Left ventricle myocardium inferior (tissue), 1 donor: ENCODE results near the gene NKAIN2. TPM values are rescaled to one million over a fixed set of nuclear protein-coding genes. Genes with fewer than 3 reads are reported as not detected.

Source experiments
- DNase-seq: peaks from one replicate; pipeline ENCODE4 v3.0.0-alpha.2; 2020
- H3K27ac ChIP-seq: fragments of 200-600 bp; replicated peaks from 2 replicates; pipeline ENCODE4 v1.8.0; 2021
- H3K27me3 ChIP-seq: fragments of 200-600 bp; 2 replicates; pipeline ENCODE4 v1.8.0; 2021; ENCODE audit warnings: low read depth
- H3K36me3 ChIP-seq: fragments of 200-600 bp; 2 replicates; pipeline ENCODE4 v1.8.0; 2021
- H3K4me1 ChIP-seq: fragments of 200-600 bp; 2 replicates; pipeline ENCODE4 v1.8.0; 2021
- H3K4me3 ChIP-seq: fragments of 200-600 bp; 2 replicates; pipeline ENCODE4 v1.8.0; 2021; ENCODE audit warnings: mild to moderate bottlenecking, moderate library complexity
- H3K9me3 ChIP-seq: fragments of 200-600 bp; replicated peaks from 2 replicates; pipeline ENCODE4 v1.8.0; 2021
- intact Hi-C: fragments of 100-400 bp; cut with micrococcal nuclease; formaldehyde crosslinking; loops from one replicate; pipeline ENCODE4 v1.11.0; 2022
- total RNA-seq: library from RNA; stranded (reverse); fragmentation: NEBNext Ultra II Directional; extraction: Animal tissue kit (Norgen Biotek cat#: 25700); gene quantifications from one replicate; pipeline ENCODE4 v1.2.1, GENCODE V29; 2021
- TF ChIP-seq, protein P1 (sequence below): fragments of 200-600 bp; IDR thresholded peaks from 2 replicates; pipeline ENCODE4 v1.8.0; 2021; ENCODE audit warnings: antibody characterized with exemption, mild to moderate bottlenecking, borderline replicate concordance
- donor health status: DM: no; HTN: yes; CAD: no; lungs with severe emphysema.

The NKAIN2 gene
- total RNA-seq, 1 donor from 2014 or later, result 0.22 TPM

DNA sequence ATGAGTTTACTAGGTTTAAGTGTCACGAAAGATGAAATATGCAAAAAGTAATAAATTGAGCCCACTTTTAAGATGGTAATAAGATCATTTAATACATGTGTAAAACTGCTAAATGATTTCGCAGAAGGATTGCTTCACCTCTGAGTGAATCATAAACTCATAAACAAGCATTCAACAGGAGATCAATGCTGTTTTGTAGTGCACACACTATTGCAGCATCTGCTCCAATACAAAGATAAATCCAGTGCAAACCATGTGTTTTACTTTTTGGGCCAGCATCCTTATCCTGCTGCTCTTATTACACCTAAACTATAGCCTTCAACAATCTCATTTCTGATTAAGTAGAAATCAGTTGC lies 400.1 kb downstream of the NKAIN2 start:
- TF ChIP-seq, protein P1, sequence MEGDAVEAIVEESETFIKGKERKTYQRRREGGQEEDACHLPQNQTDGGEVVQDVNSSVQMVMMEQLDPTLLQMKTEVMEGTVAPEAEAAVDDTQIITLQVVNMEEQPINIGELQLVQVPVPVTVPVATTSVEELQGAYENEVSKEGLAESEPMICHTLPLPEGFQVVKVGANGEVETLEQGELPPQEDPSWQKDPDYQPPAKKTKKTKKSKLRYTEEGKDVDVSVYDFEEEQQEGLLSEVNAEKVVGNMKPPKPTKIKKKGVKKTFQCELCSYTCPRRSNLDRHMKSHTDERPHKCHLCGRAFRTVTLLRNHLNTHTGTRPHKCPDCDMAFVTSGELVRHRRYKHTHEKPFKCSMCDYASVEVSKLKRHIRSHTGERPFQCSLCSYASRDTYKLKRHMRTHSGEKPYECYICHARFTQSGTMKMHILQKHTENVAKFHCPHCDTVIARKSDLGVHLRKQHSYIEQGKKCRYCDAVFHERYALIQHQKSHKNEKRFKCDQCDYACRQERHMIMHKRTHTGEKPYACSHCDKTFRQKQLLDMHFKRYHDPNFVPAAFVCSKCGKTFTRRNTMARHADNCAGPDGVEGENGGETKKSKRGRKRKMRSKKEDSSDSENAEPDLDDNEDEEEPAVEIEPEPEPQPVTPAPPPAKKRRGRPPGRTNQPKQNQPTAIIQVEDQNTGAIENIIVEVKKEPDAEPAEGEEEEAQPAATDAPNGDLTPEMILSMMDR, result no peak
- intact Hi-C loops, result no loop called here
- no peaks in the 10 kb centered on the region for H3K9me3 ChIP-seq
- no peak overlapping the region for H3K4me3 ChIP-seq
- H3K27ac ChIP-seq, result no peak overlapping the region
- H3K4me1 ChIP-seq, result no peaks in the 10 kb centered on the region
- H3K27me3 ChIP-seq, result no peaks in the 10 kb centered on the region
- no peak for DNase-seq
- H3K36me3 ChIP-seq, result no peaks in the 10 kb centered on the region

- Histone ChIP-seq H3K27me3 (no peaks in the 10 kb centered on the region), H3K27ac (no peak overlapping the region), H3K36me3 (no peaks in the 10 kb centered on the region), H3K4me1 (no peaks in the 10 kb centered on the region), H3K4me3 (no peak overlapping the region), H3K9me3 (peaks cover 13% of the 10 kb centered on the region)
- intact Hi-C loops, result no loop called here
- TF ChIP-seq, protein P1, result no peak
- no peak for DNase-seq
Observed at GRCh38 chr6:124205921-124206320, 402.3 kb downstream of the NKAIN2 start.

DNA sequence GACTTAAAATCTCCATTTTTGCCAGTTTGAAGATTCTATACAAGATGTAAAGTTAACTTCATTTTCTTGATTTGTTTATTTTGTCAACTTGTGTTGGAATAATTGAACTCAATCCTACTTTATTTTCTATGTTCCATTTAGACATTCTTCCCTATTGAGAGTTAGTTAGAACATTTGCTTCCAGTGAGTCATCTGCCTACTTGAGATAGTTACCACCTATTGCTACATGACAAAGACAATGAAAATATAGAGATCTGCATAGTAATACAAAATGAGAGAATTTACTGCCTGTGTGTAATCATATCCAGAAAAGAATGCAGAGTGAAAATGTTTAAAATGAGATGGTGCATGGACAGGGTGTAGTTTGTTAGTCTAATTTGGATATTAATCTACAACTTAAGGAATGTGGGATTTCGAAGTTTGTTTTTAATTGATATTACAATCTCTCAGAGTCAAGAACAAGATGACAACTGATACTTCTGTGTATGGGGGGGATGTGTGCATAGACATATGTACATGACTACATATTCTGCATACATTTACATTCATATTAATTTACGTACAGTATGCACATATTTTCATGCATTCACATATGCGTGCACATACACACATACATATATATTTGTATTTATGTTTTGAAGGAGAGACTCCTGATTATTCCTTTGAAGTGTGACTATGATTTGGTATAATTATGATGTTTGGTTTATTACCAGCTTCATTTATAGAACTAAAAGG lies 420.1 kb downstream of the NKAIN2 start:
- Histone ChIP-seq H3K4me3 (no peak overlapping the region), H3K36me3 (no peaks in the 10 kb centered on the region), H3K27me3 (no peaks in the 10 kb centered on the region), H3K4me1 (no peaks in the 10 kb centered on the region), H3K27ac (no peak overlapping the region), H3K9me3 (peaks cover 21% of the 10 kb centered on the region)
- TF ChIP-seq, protein P1, result no peak
- intact Hi-C loops, result no loop called here
- DNase-seq, result no peak

DNA sequence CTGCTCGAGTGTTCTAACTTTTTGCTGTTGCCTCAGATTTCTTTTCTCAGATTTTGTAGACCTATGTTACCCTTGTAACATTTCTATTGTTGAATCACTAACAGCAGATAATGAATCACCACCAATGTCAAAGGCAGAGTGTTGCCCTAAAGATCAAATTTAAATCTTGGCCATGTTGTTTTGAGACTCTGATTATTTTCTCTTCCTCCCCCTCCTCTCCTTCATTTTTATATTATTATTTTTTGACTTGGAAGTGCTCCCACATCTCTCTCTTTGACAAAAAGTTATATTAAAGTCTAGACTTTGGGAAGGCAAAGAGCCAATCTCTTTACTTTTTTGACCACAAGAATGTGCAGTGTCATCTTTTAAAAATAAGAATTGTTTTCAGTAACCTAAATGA lies 422.7 kb downstream of the NKAIN2 start:
- Histone ChIP-seq H3K4me3 (no peak overlapping the region), H3K4me1 (no peaks in the 10 kb centered on the region), H3K36me3 (no peaks in the 10 kb centered on the region), H3K27ac (no peak overlapping the region), H3K9me3 (peaks cover 20% of the 10 kb centered on the region), H3K27me3 (no peaks in the 10 kb centered on the region)
- intact Hi-C loops, result no loop called here
- TF ChIP-seq, protein P1, result no peak
- no peak for DNase-seq

DNA sequence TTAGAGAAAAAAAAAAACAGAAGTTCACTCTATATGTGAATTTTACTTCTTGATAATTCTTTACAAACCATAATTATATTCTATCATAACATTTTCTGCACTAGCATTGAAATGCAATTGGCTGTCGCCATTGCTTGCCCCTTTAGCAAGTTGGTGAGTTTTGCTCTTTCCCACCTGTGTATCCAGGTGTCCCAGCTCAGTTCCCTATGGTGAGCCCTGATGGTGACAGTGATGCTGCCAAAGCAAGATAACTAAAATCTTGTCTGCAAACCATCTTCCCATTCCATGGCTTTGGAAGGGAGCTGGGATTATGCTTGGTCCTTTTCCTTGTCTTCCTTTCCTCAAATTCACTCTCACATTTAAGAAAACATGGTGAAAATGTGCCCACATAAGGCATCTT lies 429.6 kb downstream of the NKAIN2 start:
- Histone ChIP-seq H3K36me3 (no peaks in the 10 kb centered on the region), H3K27me3 (no peaks in the 10 kb centered on the region), H3K4me1 (no peaks in the 10 kb centered on the region), H3K27ac (no peak overlapping the region), H3K9me3 (peaks cover 12% of the 10 kb centered on the region), H3K4me3 (no peak overlapping the region)
- intact Hi-C loops, result no loop called here
- TF ChIP-seq, protein P1, result no peak
- DNase-seq, result no peak
